GM23338 (cell line): ENCODE measurements around the gene FHIT.

Experiments
- EZH2 ChIP-seq: fragments of 200-600 bp; sonication (generic); IDR thresholded peaks from one replicate; pipeline ENCODE4 v1.8.0; 2017; ENCODE audit warnings: antibody characterized with exemption, mild to moderate bottlenecking, low read depth; ENCODE audit not compliant: unreplicated experiment
- EZH2phosphoT487 ChIP-seq: fragments of 200-600 bp; sonication (generic); IDR thresholded peaks from one replicate; pipeline ENCODE4 v1.8.1; 2018; ENCODE audit warnings: antibody characterized with exemption; ENCODE audit not compliant: unreplicated experiment
- POLR2AphosphoS5 ChIP-seq: IDR thresholded peaks from 2 replicates; pipeline ENCODE4 v1.6.1; 2016; ENCODE audit warnings: antibody characterized with exemption, low read depth
- STAT1 ChIP-seq: IDR thresholded peaks from one replicate; pipeline ENCODE4 v1.6.1; 2016; ENCODE audit warnings: antibody characterized with exemption; ENCODE audit not compliant: unreplicated experiment
- TF ChIP-seq, protein P1 (sequence below), 2 experiments: fragments of 200-600 bp in 1 of 2; sonication (generic) in 1 of 2; conservative IDR thresholded peaks; 2 replicates each; pipeline versions ENCODE4 v1.5.1 to v1.6.1; 2016 to 2017; ENCODE audit warnings: antibody characterized with exemption in 2 of 2, low read depth in 2 of 2, mild to moderate bottlenecking in 2 of 2, moderate library complexity in 1 of 2
- TF ChIP-seq, protein P2 (sequence below): IDR thresholded peaks from one replicate; pipeline ENCODE4 v1.6.1; 2018; ENCODE audit warnings: antibody characterized with exemption; ENCODE audit not compliant: unreplicated experiment

DNA sequence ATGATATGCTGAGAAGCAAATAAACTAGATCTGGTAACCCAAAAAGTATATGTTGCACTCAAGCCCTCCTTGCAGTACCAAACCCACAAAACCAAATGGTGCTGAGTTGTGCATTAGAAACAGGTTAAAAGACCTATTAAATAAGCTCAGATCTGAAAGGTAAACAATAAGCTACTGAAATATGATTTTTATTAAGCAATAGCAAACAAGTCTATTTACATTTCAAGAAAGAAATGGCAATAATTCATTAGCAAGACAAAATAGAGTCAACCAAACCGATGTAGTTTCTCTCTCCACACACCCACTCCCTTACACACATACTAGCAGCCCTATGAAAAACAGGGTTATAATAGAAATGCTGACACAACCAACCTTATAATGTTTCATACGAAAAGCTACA, 760.3 kb downstream of the FHIT start:
- TF ChIP-seq, protein P1, sequence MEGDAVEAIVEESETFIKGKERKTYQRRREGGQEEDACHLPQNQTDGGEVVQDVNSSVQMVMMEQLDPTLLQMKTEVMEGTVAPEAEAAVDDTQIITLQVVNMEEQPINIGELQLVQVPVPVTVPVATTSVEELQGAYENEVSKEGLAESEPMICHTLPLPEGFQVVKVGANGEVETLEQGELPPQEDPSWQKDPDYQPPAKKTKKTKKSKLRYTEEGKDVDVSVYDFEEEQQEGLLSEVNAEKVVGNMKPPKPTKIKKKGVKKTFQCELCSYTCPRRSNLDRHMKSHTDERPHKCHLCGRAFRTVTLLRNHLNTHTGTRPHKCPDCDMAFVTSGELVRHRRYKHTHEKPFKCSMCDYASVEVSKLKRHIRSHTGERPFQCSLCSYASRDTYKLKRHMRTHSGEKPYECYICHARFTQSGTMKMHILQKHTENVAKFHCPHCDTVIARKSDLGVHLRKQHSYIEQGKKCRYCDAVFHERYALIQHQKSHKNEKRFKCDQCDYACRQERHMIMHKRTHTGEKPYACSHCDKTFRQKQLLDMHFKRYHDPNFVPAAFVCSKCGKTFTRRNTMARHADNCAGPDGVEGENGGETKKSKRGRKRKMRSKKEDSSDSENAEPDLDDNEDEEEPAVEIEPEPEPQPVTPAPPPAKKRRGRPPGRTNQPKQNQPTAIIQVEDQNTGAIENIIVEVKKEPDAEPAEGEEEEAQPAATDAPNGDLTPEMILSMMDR (conservative IDR thresholded peaks at IDR 0.05; ENCODE audit: low read depth in 2 of 2), result no peak
- TF ChIP-seq POLR2AphosphoS5, result no peak
- TF ChIP-seq EZH2phosphoT487, result no peak
- TF ChIP-seq EZH2, result no peak
- no peak for TF ChIP-seq STAT1
- TF ChIP-seq, protein P2, sequence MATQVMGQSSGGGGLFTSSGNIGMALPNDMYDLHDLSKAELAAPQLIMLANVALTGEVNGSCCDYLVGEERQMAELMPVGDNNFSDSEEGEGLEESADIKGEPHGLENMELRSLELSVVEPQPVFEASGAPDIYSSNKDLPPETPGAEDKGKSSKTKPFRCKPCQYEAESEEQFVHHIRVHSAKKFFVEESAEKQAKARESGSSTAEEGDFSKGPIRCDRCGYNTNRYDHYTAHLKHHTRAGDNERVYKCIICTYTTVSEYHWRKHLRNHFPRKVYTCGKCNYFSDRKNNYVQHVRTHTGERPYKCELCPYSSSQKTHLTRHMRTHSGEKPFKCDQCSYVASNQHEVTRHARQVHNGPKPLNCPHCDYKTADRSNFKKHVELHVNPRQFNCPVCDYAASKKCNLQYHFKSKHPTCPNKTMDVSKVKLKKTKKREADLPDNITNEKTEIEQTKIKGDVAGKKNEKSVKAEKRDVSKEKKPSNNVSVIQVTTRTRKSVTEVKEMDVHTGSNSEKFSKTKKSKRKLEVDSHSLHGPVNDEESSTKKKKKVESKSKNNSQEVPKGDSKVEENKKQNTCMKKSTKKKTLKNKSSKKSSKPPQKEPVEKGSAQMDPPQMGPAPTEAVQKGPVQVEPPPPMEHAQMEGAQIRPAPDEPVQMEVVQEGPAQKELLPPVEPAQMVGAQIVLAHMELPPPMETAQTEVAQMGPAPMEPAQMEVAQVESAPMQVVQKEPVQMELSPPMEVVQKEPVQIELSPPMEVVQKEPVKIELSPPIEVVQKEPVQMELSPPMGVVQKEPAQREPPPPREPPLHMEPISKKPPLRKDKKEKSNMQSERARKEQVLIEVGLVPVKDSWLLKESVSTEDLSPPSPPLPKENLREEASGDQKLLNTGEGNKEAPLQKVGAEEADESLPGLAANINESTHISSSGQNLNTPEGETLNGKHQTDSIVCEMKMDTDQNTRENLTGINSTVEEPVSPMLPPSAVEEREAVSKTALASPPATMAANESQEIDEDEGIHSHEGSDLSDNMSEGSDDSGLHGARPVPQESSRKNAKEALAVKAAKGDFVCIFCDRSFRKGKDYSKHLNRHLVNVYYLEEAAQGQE, result no peak
